H9 (cell line): Measurements from ENCODE around the gene ZNF81. TPM values are rescaled to one million over a fixed set of nuclear protein-coding genes. Genes with fewer than 3 reads are reported as not detected.

Experiments used
- DNase-seq: peaks from one replicate; pipeline ENCODE4 v3.0.0-alpha.2; 2017
- H2AFZ ChIP-seq: one replicate; pipeline ENCODE4 v1.6.1; 2013; ENCODE audit warnings: mild to moderate bottlenecking, low read length, control low read depth, moderate library complexity
- H2AK5ac ChIP-seq: 2 replicates; pipeline ENCODE4 v1.6.1; 2013; ENCODE audit warnings: low read length, control low read depth, mixed read lengths; ENCODE audit not compliant: insufficient read length
- H2BK120ac ChIP-seq: one replicate; pipeline ENCODE4 v1.6.1; 2013; ENCODE audit warnings: low read depth, mild to moderate bottlenecking, low read length, control low read depth, inconsistent platforms; ENCODE audit not compliant: poor library complexity, severe bottlenecking
- H2BK12ac ChIP-seq: 2 replicates; pipeline ENCODE4 v1.6.1; 2013; ENCODE audit warnings: low read length, control low read depth, mixed read lengths, low read depth; ENCODE audit not compliant: insufficient read length
- H2BK15ac ChIP-seq: 2 replicates; pipeline ENCODE4 v1.6.1; 2013; ENCODE audit warnings: low read depth, low read length, control low read depth
- H2BK20ac ChIP-seq: one replicate; pipeline ENCODE4 v1.6.1; 2013; ENCODE audit warnings: low read depth, mild to moderate bottlenecking, low read length, control low read depth, inconsistent platforms; ENCODE audit not compliant: poor library complexity, severe bottlenecking
- H2BK5ac ChIP-seq: 2 replicates; pipeline ENCODE4 v1.6.1; 2013; ENCODE audit warnings: low read length, control low read depth, mixed read lengths; ENCODE audit not compliant: insufficient read length
- H3K14ac ChIP-seq: 2 replicates; pipeline ENCODE4 v1.6.1; 2013; ENCODE audit warnings: low read length, control low read depth; ENCODE audit not compliant: insufficient read depth
- H3K18ac ChIP-seq: 2 replicates; pipeline ENCODE4 v1.6.1; 2013; ENCODE audit warnings: low read depth, mild to moderate bottlenecking, mixed read lengths, low read length, control low read depth; ENCODE audit not compliant: insufficient read length
- H3K23ac ChIP-seq: 2 replicates; pipeline ENCODE4 v1.6.1; 2013; ENCODE audit warnings: low read length, control low read depth, mixed read lengths, low read depth; ENCODE audit not compliant: insufficient read length
- H3K23me2 ChIP-seq: 2 replicates; pipeline ENCODE4 v1.6.1; 2013; ENCODE audit warnings: low read depth, mild to moderate bottlenecking, mixed read lengths, low read length, control low read depth; ENCODE audit not compliant: insufficient read length, poor library complexity, severe bottlenecking
- H3K27ac ChIP-seq: 2 replicates; pipeline ENCODE4 v1.5.1; 2013; ENCODE audit warnings: low read length, control low read depth, mixed read lengths, low read depth; ENCODE audit not compliant: insufficient read length
- H3K27me3 ChIP-seq: 2 replicates; pipeline ENCODE4 v1.6.1; 2013; ENCODE audit warnings: low read length, control low read depth, inconsistent platforms; ENCODE audit not compliant: insufficient read depth
- H3K4ac ChIP-seq: 2 replicates; pipeline ENCODE4 v1.6.1; 2013; ENCODE audit warnings: low read depth, mild to moderate bottlenecking, control low read depth, inconsistent platforms, low read length, moderate library complexity
- H3K4me1 ChIP-seq: 2 replicates; pipeline ENCODE4 v1.6.1; 2013; ENCODE audit warnings: low read length, control low read depth, inconsistent platforms; ENCODE audit not compliant: insufficient read depth
- H3K4me2 ChIP-seq: 2 replicates; pipeline ENCODE4 v1.6.1; 2013; ENCODE audit warnings: low read length, control low read depth, mixed read lengths; ENCODE audit not compliant: insufficient read length, insufficient read depth
- H3K56ac ChIP-seq: 2 replicates; pipeline ENCODE4 v1.6.1; 2013; ENCODE audit warnings: low read depth, mild to moderate bottlenecking, mixed read lengths, low read length, control low read depth; ENCODE audit not compliant: insufficient read length
- H3K79me1 ChIP-seq: 2 replicates; pipeline ENCODE4 v1.6.1; 2013; ENCODE audit warnings: low read depth, mild to moderate bottlenecking, moderate library complexity, low read length, control low read depth, inconsistent platforms; ENCODE audit not compliant: insufficient read depth, poor library complexity, severe bottlenecking
- H3K79me2 ChIP-seq: 2 replicates; pipeline ENCODE4 v1.6.1; 2013; ENCODE audit warnings: low read length, control low read depth, inconsistent platforms; ENCODE audit not compliant: insufficient read depth
- H3K9ac ChIP-seq: 2 replicates; pipeline ENCODE4 v1.6.1; 2013; ENCODE audit warnings: low read length, control low read depth, mixed read lengths; ENCODE audit not compliant: insufficient read length; ENCODE audit errors: extremely low read depth
- H3K9me3 ChIP-seq: one replicate; pipeline ENCODE4 v1.6.1; 2013; ENCODE audit warnings: low read depth, low read length, inconsistent platforms; ENCODE audit not compliant: control insufficient read depth
- H3T11ph ChIP-seq: one replicate; pipeline ENCODE4 v1.6.1; 2013; ENCODE audit warnings: mild to moderate bottlenecking, low read length, control low read depth, inconsistent platforms
- H4K20me1 ChIP-seq: one replicate; pipeline ENCODE4 v1.6.1; 2013; ENCODE audit not compliant: control insufficient read depth, insufficient read length, insufficient read depth
- H4K5ac ChIP-seq: 2 replicates; pipeline ENCODE4 v1.6.1; 2013; ENCODE audit warnings: low read depth, mild to moderate bottlenecking, mixed read lengths, low read length, control low read depth; ENCODE audit not compliant: insufficient read length
- H4K8ac ChIP-seq: replicated peaks from 2 replicates; pipeline ENCODE4 v1.6.1; 2013; ENCODE audit warnings: low read length, control low read depth, mixed read lengths, low read depth; ENCODE audit not compliant: insufficient read length
- H4K91ac ChIP-seq: 2 replicates; pipeline ENCODE4 v1.6.1; 2013; ENCODE audit warnings: low read depth, mild to moderate bottlenecking, moderate library complexity, mixed read lengths, low read length, control low read depth; ENCODE audit not compliant: insufficient read length
- H3K27ac Mint-ChIP-seq, 3 experiments: 2 replicates in 2 of 3; 3 replicates in 1 of 3; pipeline ENCODE4 v1.8.0; 2020 to 2021; ENCODE audit warnings: mixed read lengths in 3 of 3, mild to moderate bottlenecking in 1 of 3, moderate library complexity in 1 of 3
- H3K27me3 Mint-ChIP-seq: 2 replicates; pipeline ENCODE4 v1.8.0; 2021; ENCODE audit warnings: low read depth, mild to moderate bottlenecking, moderate library complexity, mixed read lengths
- H3K36me3 Mint-ChIP-seq, 3 experiments: 2 replicates in 2 of 3; 3 replicates in 1 of 3; pipeline ENCODE4 v1.8.0; 2020 to 2021; ENCODE audit warnings: low read depth in 3 of 3, mixed read lengths in 3 of 3; ENCODE audit not compliant: insufficient read depth in 1 of 3
- H3K4me1 Mint-ChIP-seq, 2 experiments: 2 replicates each; pipeline ENCODE4 v1.8.0; 2020; ENCODE audit warnings: mixed read lengths in 2 of 2
- H3K4me3 Mint-ChIP-seq, 2 experiments: 2 replicates in 1 of 2; 3 replicates in 1 of 2; pipeline ENCODE4 v1.8.0; 2020 to 2021; ENCODE audit warnings: mild to moderate bottlenecking in 2 of 2, mixed read lengths in 2 of 2, moderate library complexity in 1 of 2
- H3K9me3 Mint-ChIP-seq, 2 experiments: 2 replicates in 1 of 2; 3 replicates in 1 of 2; pipeline ENCODE4 v1.8.0; 2020; ENCODE audit warnings: mild to moderate bottlenecking in 2 of 2, mixed read lengths in 2 of 2, moderate library complexity in 1 of 2
- CTCF ChIP-seq: fragments of 200-600 bp; sonication (generic); conservative IDR thresholded peaks from 3 replicates; pipeline ENCODE4 v1.8.0; 2021; ENCODE audit warnings: antibody characterized with exemption, mild to moderate bottlenecking
- WGBS: extraction: QIAGEN DNeasy Blood & Tissue Kit; methylation state at CpG from one replicate; pipeline ENCODE4 v1.1.7; 2013; ENCODE audit warnings: missing lambda C conversion rate, low lambda C conversion rate, mixed read lengths; ENCODE audit not compliant: insufficient read length; ENCODE audit errors: extremely low coverage; 5-methylcytosine and 5-hydroxymethylcytosine counted together
- total RNA-seq: library from RNA; stranded (reverse); gene quantifications from 2 replicates; pipeline ENCODE4 v1.2.1, GENCODE V29; 2021

ZNF81 gene
- total RNA-seq, 1 experiment from 2014 or later, result 11.0 TPM

- Mint-ChIP-seq H3K36me3 (no peaks in the 10 kb centered on the region; a peak in 2 of 7 replicates), H3K4me1 (peaks cover 12 to 14% of the 10 kb centered on the region in 2 experiments), H3K4me3 (no peak overlapping the region), H3K9me3 (peaks cover 65 to 70% of the 10 kb centered on the region in 2 experiments), H3K27ac (no peak overlapping the region), H3K27me3 (no peaks in the 10 kb centered on the region; the same call in 1 of the 2 replicates)
- Histone ChIP-seq H3K79me2 (no peaks in the 10 kb centered on the region), H3T11ph (no peak overlapping the region), H3K56ac (no peak overlapping the region), H4K5ac (no peak overlapping the region), H3K4ac (no peak overlapping the region), H4K20me1 (no peaks in the 10 kb centered on the region), H3K23me2 (no peaks in the 10 kb centered on the region), H3K9me3 (peaks cover 28% of the 10 kb centered on the region), H3K18ac (no peak overlapping the region), H3K14ac (no peak overlapping the region), H3K27me3 (no peaks in the 10 kb centered on the region), H2BK20ac (no peak overlapping the region), H2AK5ac (no peak overlapping the region), H4K91ac (no peak overlapping the region), H3K4me1 (no peaks in the 10 kb centered on the region), H2BK15ac (no peak overlapping the region), H3K9ac (no peak overlapping the region), H3K79me1 (no peaks in the 10 kb centered on the region), H2AFZ (no peak overlapping the region), H3K4me2 (no peak overlapping the region), H3K23ac (no peak overlapping the region), H3K27ac (no peak overlapping the region), H2BK5ac (no peak overlapping the region), H4K8ac (no peak overlapping the region), H2BK12ac (no peak overlapping the region), H2BK120ac (no peak overlapping the region)
- TF ChIP-seq CTCF, result no peak
- DNase-seq, result no peak
- WGBS, result no CpG with 5 or more reads among the region's 5 CpGs
Observed at GRCh38 chrX:47933946-47934345, 97.2 kb downstream of the ZNF81 start.
